ENCODE results near the gene ZNF618.

DNA sequence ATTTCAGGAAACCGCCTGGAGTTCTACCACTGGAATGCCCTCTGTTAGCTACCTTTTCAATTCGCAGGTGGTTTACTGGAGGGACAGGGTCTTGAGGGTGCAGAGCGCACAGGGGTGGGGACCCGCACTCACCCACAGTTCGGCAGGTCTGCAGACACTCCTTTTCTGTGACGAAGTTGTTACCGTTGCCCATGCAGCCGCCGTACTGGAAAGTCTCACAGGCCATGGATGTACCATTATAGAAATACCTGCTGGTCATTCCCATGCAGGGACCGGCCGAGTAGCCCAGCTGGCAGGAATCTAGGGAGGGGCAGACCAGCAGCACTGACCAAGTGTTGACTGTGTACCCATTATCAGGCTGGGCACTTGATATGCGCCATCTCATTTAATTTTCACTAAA is 185.2 kb downstream of the ZNF618 start:
- TF ChIP-seq CTCF (IDR thresholded peaks at IDR 0.05) (no peak), POLR2A (IDR thresholded peaks at IDR 0.05) (no peak)

Measured in prostate gland (tissue), 2 donors.